GM21447 (cell line): ENCODE data around the gene CD59.
"Not testable (repeated sequence)": the region's sequence is repeated elsewhere in the genome, so short reads cannot be mapped to it uniquely, and the experiment has no call there.

ENCODE experiments used
- ATAC-seq: cut with Tn5 transposase; IDR thresholded peaks from one replicate; pipeline ENCODE4 v1.9.1; 2021; ENCODE audit not compliant: unreplicated experiment

The CD59 gene

DNA sequence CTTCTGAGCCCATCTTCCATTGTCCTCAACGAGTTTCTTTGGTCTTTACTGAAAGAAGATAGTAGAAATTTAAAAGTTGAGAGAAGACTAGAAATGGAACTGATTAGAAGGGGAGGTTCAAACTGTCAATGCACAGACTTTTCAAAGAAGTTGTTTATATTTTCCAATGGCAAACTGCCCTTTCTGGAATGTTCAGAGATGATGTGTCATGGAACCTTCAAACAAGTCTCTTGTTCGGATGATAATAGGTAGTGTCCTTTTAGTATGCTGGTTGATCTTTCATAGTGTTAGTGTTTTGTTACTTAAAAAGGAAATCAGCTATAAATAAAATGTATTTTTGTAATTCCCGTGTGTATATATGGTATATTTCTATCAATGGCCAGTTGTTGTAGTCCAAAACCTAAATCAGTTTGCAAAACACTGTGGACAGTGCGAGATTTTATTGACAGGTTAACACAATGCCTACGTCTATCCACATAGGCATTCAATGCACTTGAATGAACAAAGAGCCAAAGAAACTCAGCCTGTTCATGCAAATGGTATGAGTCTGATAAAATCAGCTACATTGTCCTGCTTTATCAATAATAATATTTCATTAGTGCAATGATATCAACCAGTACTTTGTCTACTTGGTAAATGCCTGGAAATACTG, 66.5 kb downstream of the CD59 start:
- no peak for ATAC-seq

DNA sequence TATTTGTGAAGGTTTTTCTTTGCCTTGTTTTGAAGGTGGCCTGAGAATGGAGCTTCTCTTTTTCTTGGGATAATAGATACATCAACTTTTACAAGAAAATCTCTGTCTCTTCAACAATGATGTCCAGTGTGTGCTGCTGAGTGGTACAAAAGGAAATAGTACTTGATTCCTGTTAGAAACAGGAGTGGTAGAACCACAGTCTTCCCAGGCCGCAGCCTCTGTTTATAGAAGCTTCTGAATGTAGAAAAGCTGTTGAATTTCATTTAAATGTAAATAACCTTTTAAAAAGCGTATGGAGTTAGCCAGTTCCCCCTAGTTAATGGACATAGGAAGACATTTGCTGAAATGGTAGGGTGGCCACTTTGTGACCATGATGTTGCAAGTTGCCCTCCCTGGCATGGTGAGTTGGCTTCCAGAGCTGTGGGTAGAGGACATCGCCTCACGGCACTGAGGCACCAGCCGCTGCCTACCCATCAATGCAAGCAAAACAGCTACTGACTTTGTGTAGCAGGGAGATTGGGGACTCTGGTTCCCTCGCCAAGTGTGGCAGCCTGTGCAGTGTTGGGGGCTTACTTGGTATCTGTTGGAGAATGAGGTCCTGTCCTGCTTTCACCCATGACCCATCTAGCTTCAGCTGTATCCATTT, 67.1 kb downstream of the CD59 start:
- ATAC-seq = no peak

DNA sequence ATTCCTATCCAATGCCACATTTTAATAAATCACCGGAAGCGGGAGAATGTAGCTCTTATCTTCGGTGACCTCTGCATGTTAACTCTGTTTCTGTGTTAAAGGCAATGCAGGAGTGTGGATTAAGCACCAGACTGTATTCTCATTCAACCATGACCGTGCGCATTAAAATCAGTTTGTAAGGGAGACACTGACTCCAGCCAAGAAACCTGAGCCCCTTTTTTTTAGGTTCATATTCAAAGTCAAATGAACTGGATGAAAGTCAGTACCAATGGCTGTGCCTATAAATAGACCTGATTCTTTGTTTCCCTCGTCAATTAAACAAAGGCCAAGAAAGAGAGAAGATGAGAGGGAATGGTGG, 67.8 kb downstream of the CD59 start:
- no peak for ATAC-seq

DNA sequence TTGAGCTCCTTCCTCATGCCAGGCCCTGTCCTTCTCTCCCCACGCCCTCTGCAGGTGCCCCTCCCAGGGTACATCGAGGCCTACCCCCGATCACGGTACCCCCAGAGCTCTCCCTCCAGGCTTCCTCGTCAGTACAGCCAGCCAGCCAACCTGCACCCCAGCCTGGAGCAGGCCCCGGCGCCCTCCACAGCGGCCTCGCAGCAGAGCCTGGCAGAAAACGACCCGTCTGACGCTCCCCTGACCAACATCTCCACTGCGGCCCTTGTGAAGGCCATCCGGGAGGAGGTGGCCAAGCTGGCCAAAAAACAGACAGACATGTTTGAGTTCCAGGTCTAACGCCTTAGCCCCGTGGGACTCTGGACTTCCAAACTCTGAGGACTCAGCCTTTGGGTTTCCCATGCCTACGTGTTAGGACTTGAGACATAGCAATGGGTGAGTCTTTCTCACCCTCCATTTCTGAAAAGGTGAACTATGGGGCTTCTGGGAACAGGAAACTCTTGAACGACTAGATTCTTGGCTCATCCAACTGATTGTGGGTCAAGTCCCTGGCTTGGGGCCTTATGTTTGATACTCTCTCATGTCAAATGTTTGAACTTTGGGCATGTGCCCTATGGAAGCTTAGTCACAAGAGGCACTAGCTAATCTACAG, 68.3 kb downstream of the CD59 start:
- ATAC-seq = no peak

DNA sequence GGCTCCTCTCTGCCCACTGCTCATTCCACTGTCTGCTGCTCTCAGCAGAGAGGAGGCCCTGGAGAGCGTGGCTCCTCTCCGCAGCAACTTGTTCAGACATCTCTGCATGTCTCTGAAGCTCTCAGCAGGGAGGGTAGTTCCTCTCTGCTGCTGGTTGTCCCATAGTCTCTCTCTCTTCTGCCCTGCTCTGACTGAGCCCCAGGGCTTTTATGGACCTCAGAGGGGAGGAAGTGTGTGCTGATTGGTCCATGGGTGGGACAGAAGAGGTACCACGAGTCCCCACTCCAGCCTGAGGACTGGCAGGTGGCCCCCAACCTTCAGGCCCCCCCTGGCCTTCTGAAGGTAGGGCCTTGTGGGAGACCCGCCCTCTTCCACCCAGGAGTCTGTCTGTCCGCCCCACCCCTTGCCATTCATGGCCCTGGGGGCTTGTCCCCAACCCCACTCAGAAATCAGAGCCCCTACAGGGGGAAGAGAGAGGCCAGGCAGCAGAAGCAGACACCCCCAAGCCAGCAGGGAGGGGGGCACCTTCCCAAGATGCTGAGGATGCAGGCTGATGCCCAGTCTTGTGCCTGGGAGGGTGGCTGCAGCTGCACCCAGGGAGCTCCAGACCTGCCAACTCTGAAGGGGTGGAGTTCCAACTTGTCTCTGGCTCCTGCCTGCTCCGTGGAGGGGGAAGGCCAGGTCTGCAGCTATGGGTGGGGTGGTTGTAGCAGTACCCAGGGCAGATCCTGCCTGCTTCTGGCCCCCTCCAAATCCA, 70.7 kb downstream of the CD59 start:
- no peak for ATAC-seq

DNA sequence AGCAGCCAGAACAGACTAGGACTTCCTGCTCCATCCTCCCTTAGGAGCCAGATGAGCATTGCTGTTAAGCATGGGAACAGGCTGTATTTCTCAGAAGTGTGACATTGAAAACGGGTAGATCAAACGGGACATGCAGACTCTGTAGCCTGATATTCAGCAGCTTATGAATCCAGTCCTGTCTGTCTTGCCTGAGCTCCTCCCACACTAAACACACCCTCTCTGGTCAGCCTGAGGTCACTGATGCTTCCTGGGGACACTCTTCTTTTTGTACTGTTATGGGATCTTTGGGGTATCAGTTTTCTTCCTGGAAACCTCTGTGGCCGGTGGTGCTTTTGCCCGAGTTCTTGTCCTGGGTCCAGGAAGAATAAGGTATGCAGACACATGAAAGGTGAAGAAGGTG, 71.4 kb downstream of the CD59 start:
- ATAC-seq = no peak

- ATAC-seq = no peak
These were observed 72.1 kb downstream of the CD59 start for GRCh38 chr11:33664166-33664565.

DNA sequence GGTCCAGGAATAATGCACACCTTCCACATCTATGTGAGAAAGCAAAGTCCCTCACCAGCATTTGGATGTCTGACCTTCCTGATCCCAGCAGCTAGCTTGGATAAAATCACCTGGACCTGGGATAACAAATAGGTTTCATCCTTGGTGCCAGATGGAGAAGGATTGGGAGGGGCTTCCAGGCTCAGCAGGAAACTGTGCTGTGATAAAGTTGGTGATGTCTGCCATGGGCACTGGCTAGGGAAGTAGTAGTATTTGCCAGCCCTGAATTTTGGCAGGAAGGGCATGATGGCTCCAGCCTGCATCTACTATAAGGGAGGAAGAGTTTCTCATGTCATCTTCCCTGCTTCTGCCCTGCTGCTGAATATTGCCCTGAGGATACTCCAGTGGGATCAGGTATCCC, 73.1 kb downstream of the CD59 start:
- no peak for ATAC-seq

- not testable (repeated sequence) for ATAC-seq
These were observed 74.7 kb downstream of the CD59 start for GRCh38 chr11:33661526-33661925.

DNA sequence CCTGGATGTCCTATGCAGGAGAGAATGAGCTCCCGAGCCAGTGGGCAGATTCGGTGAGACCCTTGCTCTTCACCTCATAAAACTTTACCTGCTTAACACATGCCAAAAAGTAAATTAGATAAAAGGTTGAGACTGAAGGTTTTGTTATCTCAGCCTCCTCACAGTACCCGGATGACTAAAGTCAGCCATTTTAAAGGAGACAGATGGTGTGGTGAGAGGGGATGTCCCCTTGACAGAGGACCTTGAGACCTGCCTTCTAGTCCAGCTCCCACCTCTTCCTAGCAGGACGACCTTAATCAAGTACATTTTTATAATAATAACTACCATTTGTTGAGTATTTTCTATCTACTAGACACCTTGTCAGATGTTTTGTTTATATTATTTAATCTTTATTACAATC, 75.3 kb downstream of the CD59 start:
- no peak for ATAC-seq

GRCh38 chr11:33659370-33660139, 76.7 kb downstream of the CD59 start:
- no peak for ATAC-seq

- no peak for ATAC-seq
These were observed 77.9 kb downstream of the CD59 start for GRCh38 chr11:33658195-33658900.

DNA sequence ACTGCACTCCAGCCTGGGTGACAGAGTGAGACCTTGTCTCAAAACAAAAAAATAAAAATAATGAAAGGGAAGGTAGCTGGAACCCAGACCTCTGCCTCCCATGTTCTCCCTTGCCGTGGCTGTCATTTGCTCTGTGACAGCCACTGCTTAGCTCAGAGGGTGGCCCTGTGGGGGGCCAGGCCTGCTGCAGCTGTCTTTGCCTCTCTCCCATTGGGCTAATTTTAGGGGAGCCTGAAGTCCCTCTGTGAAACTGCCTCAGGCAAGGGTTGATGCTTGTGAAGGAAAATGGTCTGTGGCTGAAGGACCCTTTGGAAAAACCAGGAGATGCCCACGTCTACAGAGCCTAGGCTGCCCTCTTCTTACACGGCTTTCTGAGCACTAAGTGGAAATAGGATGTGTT, 78.5 kb downstream of the CD59 start:
- no peak for ATAC-seq

DNA sequence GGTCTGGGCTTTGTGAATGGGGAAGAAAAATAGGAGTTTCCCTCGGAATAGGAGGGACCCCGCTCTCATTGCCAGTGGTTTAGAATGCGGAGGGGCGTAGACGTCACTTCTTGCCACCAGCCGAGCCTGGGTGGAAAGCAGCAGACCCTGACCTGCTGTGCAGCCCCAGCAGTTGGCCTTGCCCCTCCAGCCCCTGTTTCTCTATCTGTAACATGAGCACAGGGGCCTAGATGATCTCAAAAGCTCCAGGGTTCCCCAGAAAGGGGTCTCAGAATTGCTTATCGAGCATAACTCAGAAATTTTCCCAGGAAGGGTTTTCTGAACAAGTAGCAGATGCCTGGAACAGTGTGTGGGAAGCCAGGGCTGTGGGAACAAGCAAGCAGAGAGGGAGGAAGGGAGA, 79.5 kb downstream of the CD59 start:
- no peak for ATAC-seq

DNA sequence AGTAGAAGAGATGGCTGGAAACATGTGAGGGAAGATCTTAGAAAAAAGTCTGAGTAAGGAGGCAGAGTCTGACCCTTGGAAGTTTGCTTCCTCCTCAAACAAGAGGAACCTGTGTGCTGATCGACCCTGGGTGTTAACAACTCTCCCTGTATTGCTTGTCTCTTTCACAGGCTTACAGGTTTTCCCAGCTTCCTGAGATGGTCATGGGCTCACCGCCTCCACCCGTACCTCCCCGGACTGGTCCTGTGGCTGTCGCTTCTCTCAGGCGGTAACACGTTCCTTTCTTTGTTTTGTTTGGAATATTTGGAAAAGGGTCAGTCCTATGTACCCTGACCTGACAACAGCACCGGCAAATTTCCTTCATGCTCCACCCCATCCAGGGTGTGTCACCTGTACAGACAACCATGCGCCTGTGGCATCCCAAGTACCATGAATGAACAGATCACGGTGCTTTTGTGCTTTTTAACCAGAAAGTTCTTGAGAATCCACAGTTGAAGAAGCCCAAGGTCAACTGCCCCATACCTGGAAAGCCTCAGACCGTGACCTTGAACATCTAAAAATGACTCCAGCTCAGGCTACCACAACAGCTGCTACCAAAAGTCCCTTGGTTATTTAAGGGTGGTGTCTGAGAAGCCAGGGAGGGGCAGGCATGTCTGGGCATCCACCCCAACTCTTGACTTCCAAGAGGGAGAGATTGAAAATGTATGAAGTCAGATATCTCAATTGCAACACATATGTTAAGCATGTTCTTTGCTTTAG, 80.2 kb downstream of the CD59 start:
- ATAC-seq = no peak

- ATAC-seq = no peak
These were observed 81.6 kb downstream of the CD59 start for GRCh38 chr11:33654594-33654993.
